ENCODE data around the gene ALAD.

GRCh38 chr9:113398796-113399195, 2.3 kb downstream of the ALAD start:
- TF ChIP-seq PKNOX1 (IDR thresholded peaks at IDR 0.05) (no peak), SUZ12 (IDR thresholded peaks at IDR 0.05) (no peak), FOXA1 (IDR thresholded peaks at IDR 0.05) (no peak), FOXM1 (IDR thresholded peaks at IDR 0.05; ENCODE audit: borderline replicate concordance) (no peak), CTBP1 (IDR thresholded peaks at IDR 0.05; ENCODE audit: borderline replicate concordance) (no peak), TARDBP (IDR thresholded peaks at IDR 0.05) (no peak), ARNT (IDR thresholded peaks at IDR 0.05) (no peak), SP1 (IDR thresholded peaks at IDR 0.05) (no peak)
